Activated CD4-positive, CD25-positive, alpha-beta regulatory T cell (primary cell): ENCODE data around the gene ARHGEF10L.

Source experiments
- DNase-seq, 4 experiments: peaks; one replicate each; lab custom pipeline; 2025; lab: John Stamatoyannopoulos, UW

Gene ARHGEF10L

GRCh38 chr1:17546946-17547670 is 7.6 kb downstream of the ARHGEF10L start:
- no peak for DNase-seq

- DNase-seq: no peak
Observed at GRCh38 chr1:17549384-17549783, 9.9 kb downstream of the ARHGEF10L start.

- DNase-seq: no peak
Observed at GRCh38 chr1:17550729-17551584, 11.5 kb downstream of the ARHGEF10L start.

GRCh38 chr1:17551755-17552234 is 12.3 kb downstream of the ARHGEF10L start:
- no peak for DNase-seq

GRCh38 chr1:17553975-17554700 is 14.6 kb downstream of the ARHGEF10L start:
- no peak for DNase-seq

- no peak for DNase-seq
Observed at GRCh38 chr1:17554954-17555353, 15.5 kb downstream of the ARHGEF10L start.

GRCh38 chr1:17557986-17558385 is 18.5 kb downstream of the ARHGEF10L start:
- DNase-seq: no peak

- DNase-seq: no peak
Observed at GRCh38 chr1:17558541-17558940, 19.0 kb downstream of the ARHGEF10L start.

GRCh38 chr1:17558954-17559614 is 19.6 kb downstream of the ARHGEF10L start:
- DNase-seq: no peak

- no peak for DNase-seq
Observed at GRCh38 chr1:17559615-17560419, 20.3 kb downstream of the ARHGEF10L start.

- DNase-seq: no peak
Observed at GRCh38 chr1:17561247-17561548, 21.7 kb downstream of the ARHGEF10L start.

- no peak for DNase-seq
Observed at GRCh38 chr1:17561561-17561985, 22.1 kb downstream of the ARHGEF10L start.

GRCh38 chr1:17562375-17562774 is 22.9 kb downstream of the ARHGEF10L start:
- no peak for DNase-seq

- no peak for DNase-seq
Observed at GRCh38 chr1:17563494-17564281, 24.2 kb downstream of the ARHGEF10L start.

- DNase-seq: no peak
Observed at GRCh38 chr1:17564458-17565393, 25.2 kb downstream of the ARHGEF10L start.

- DNase-seq: no peak
Observed at GRCh38 chr1:17565461-17566252, 26.2 kb downstream of the ARHGEF10L start.

GRCh38 chr1:17566417-17566816 is 26.9 kb downstream of the ARHGEF10L start:
- no peak for DNase-seq

- no peak for DNase-seq
Observed at GRCh38 chr1:17566892-17567291, 27.4 kb downstream of the ARHGEF10L start.
